Left lung (tissue), 10 donors: Measurements from ENCODE around the gene C11orf16. TPM values are rescaled to one million over a fixed set of nuclear protein-coding genes. Genes with fewer than 3 reads are reported as not detected.
A peak's percentile ranks its signal among the peaks of the same experiment; 100 is the strongest.

Experiments used
- ATAC-seq: fragments of 200-7000 bp; cut with Tn5 transposase; one replicate; pipeline ENCODE4 v1.9.1; 2020; ENCODE audit warnings: moderate library complexity
- DNase-seq, 4 donors: peaks; one replicate each; pipeline ENCODE4 v3.0.0-alpha.2; 2013 to 2020
- H3K27ac ChIP-seq, 2 donors: fragments of 200-600 bp; sonication (generic) in 1 of 2; one replicate each; pipeline versions ENCODE4 v1.5.0 to v1.8.0; 2020 to 2021
- H3K27me3 ChIP-seq, 2 donors: fragments of 200-600 bp; sonication (generic) in 1 of 2; one replicate each; pipeline versions ENCODE4 v1.5.0 to v1.8.0; 2020 to 2021
- H3K36me3 ChIP-seq, 2 donors: fragments of 200-600 bp; sonication (generic) in 1 of 2; one replicate each; pipeline versions ENCODE4 v1.5.0 to v1.8.0; 2020 to 2021
- H3K4me1 ChIP-seq, 2 donors: fragments of 200-600 bp; one replicate each; pipeline ENCODE4 v1.8.0; 2021
- H3K4me3 ChIP-seq, 2 donors: fragments of 200-600 bp; sonication (generic) in 1 of 2; one replicate each; pipeline versions ENCODE4 v1.5.0 to v1.8.0; 2020 to 2021; ENCODE audit warnings: mild to moderate bottlenecking in 1 of 2
- H3K9me3 ChIP-seq, 2 donors: fragments of 200-600 bp; sonication (generic) in 1 of 2; one replicate each; pipeline versions ENCODE4 v1.5.0 to v1.8.0; 2020 to 2021
- CTCF ChIP-seq, 2 donors: fragments of 200-600 bp; sonication (generic) in 1 of 2; IDR thresholded peaks; one replicate each; pipeline versions ENCODE4 v1.5.0 to v1.8.0; 2021; ENCODE audit warnings: antibody characterized with exemption in 2 of 2
- intact Hi-C, 2 donors: fragments of 100-400 bp; cut with DNase I; formaldehyde crosslinking; loops; one replicate each; pipeline versions ENCODE4 v1.11.2 to v1.14.2; 2022
- polyA plus RNA-seq, 6 donors: library from polyadenylated mRNA; unstranded; fragments of 120-200 nt; gene quantifications; one replicate each; pipeline ENCODE4 v1.2.1, GENCODE V29; 2013; ENCODE audit not compliant: insufficient read length in 6 of 6
- total RNA-seq, 2 donors: library from RNA; stranded (reverse); fragmentation: NEBNext Ultra II Directional; extraction: Animal tissue kit (Norgen Biotek cat#: 25700); gene quantifications; one replicate each; pipeline ENCODE4 v1.2.1, GENCODE V29; 2021
- donor health status: DM: no; HTN: yes; CAD: no.
- donor health status: DM: no; HTN: no; CAD: no.

The C11orf16 gene
- total and polyA plus RNA-seq, 8 donors = 1.5 to 8.1 (median 4.2) TPM; not detected in 1

GRCh38 chr11:8962841-8963240, 30.1 kb upstream of the C11orf16 start:
- peaks cover 18 to 60% of the 10 kb centered on the region in 2 donors for H3K4me1 ChIP-seq
- peak overlapping the region in 1 of 2 donors; percentile 85 for H3K4me3 ChIP-seq
- TF ChIP-seq CTCF (IDR thresholded peaks at IDR 0.05) = no peak
- intact Hi-C loops = no loop called here
- no peak for ATAC-seq
- peaks cover 0 to 5% of the 10 kb centered on the region in 2 donors for H3K36me3 ChIP-seq
- DNase-seq = no peak
- no peaks in the 10 kb centered on the region for H3K9me3 ChIP-seq
- H3K27ac ChIP-seq = peak overlapping the region in 1 of 2 donors; percentile 98
- no peaks in the 10 kb centered on the region for H3K27me3 ChIP-seq

- Histone ChIP-seq H3K4me3 (no peak overlapping the region), H3K27ac (no peak overlapping the region), H3K4me1 (peaks cover 18 to 60% of the 10 kb centered on the region in 2 donors), H3K27me3 (no peaks in the 10 kb centered on the region), H3K36me3 (peaks cover 0 to 15% of the 10 kb centered on the region in 2 donors), H3K9me3 (no peaks in the 10 kb centered on the region)
- DNase-seq (no peak), ATAC-seq (no peak)
- no peak for TF ChIP-seq CTCF (IDR thresholded peaks at IDR 0.05)
- intact Hi-C loops = no loop called here
These were observed 28.7 kb upstream of the C11orf16 start for GRCh38 chr11:8961401-8961800.

GRCh38 chr11:8959546-8960166, 26.9 kb upstream of the C11orf16 start:
- Histone ChIP-seq H3K27ac (peak overlapping the region; percentile 48 to 60), H3K4me3 (no peak overlapping the region), H3K36me3 (peaks cover 0 to 33% of the 10 kb centered on the region in 2 donors), H3K27me3 (no peaks in the 10 kb centered on the region), H3K9me3 (no peaks in the 10 kb centered on the region), H3K4me1 (peaks cover 18 to 51% of the 10 kb centered on the region in 2 donors)
- peak; percentile 59 for ATAC-seq
- TF ChIP-seq CTCF (IDR thresholded peaks at IDR 0.05) = peak; percentile 38 to 44
- DNase-seq = peak in 2 of 4 donors; percentile 49 to 75
- intact Hi-C loops = no loop called here

GRCh38 chr11:8956860-8957259, 24.1 kb upstream of the C11orf16 start:
- TF ChIP-seq CTCF (IDR thresholded peaks at IDR 0.05) = no peak
- Histone ChIP-seq H3K27ac (no peak overlapping the region), H3K27me3 (no peaks in the 10 kb centered on the region), H3K9me3 (no peaks in the 10 kb centered on the region), H3K36me3 (peaks cover 0 to 61% of the 10 kb centered on the region in 2 donors), H3K4me3 (no peak overlapping the region), H3K4me1 (peaks cover 9 to 32% of the 10 kb centered on the region in 2 donors)
- DNase-seq (no peak), ATAC-seq (no peak)
- intact Hi-C loops = no loop called here

- TF ChIP-seq CTCF (IDR thresholded peaks at IDR 0.05) = no peak
- DNase-seq (no peak), ATAC-seq (no peak)
- peaks cover 0 to 70% of the 10 kb centered on the region in 2 donors for H3K36me3 ChIP-seq
- no peak overlapping the region for H3K27ac ChIP-seq
- H3K4me1 ChIP-seq = no peaks in the 10 kb centered on the region
- intact Hi-C loops = no loop called here
- H3K27me3 ChIP-seq = no peaks in the 10 kb centered on the region
- no peaks in the 10 kb centered on the region for H3K9me3 ChIP-seq
- H3K4me3 ChIP-seq = no peak overlapping the region
These were observed 16.1 kb upstream of the C11orf16 start for GRCh38 chr11:8948886-8949285.
